ENCODE measurements around the gene CABP2. TPM values are rescaled to one million over a fixed set of nuclear protein-coding genes. Genes with fewer than 3 reads are reported as not detected.
"Not testable (repeated sequence)": the region's sequence is repeated elsewhere in the genome, so short reads cannot be mapped to it uniquely, and the experiment has no call there.

The CABP2 gene
- total RNA-seq, 1 donor from 2014 or later = not detected

DNA sequence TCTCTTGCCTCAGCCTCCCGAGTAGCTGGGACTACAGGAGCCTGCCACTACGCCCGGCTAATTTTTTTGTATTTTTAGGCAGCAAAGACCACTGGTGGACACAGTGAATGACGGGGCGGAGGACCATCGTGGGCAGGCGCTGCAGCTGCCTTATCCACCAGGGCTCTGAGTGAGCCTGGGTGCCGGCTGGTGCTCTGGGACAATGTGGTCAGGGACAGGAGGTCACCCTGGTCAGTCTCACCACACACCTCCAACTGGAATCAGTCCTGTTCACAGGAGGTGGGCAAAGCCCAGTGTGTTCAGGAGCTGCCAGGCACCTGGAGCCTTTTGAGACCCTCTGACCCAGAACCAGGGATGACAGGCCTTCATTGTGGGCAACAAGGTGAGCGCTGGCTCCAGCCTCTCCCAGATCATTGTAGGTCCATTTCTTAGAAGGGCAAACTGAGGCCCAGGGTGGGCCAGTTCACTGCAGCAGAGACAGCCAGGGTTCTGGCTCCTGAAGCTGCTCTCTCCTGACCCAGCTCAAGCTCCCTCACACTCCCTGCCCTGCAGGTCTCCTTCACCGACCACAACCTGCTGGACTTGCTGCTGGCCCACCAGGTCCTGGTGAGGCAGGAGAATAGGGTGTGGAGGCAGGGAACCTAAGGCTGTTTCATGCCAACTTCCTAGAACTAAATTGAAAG lies 15.7 kb upstream of the CABP2 start:
- no peak for DNase-seq (ENCODE audit: low spot score)

DNA sequence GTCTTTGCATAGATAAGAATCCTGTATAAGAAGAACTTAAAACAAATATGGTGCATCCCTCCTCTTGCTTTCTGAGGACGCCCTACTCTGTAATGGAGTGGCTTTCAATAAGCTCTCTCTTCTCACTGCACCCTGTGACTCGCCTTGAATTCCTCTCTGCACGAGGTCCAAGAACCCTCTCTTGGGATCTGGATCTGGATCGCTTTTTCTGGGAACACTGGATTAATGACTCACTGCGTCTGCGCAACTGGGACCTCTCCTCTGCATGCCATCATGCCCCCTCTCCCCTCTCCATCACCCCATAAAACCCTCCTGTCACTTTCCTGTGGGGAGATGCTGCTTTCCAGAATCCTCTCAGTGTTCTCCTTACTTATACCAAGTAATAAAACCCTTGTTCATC lies 15.1 kb upstream of the CABP2 start:
- DNase-seq (ENCODE audit: low spot score) = no peak

DNA sequence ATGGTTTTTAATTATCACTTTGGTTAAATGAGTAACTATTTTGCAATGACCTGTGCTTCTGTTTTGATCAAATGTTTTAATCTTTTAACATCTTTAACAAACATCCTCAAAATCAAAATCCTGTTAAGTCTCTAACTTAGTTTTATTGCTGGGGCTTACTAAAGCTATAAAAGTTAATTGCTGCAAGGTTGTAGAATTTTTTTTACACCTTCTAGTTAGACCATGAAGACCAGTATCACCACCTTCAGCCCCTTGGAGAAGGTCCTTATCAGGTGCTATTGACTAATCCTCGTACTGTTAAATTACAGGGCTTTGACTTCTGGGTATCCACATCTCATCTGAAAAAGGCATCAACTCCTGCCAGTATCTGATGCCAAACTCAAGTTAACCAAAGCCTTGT lies 12.3 kb upstream of the CABP2 start:
- no peak for DNase-seq (ENCODE audit: low spot score)

DNA sequence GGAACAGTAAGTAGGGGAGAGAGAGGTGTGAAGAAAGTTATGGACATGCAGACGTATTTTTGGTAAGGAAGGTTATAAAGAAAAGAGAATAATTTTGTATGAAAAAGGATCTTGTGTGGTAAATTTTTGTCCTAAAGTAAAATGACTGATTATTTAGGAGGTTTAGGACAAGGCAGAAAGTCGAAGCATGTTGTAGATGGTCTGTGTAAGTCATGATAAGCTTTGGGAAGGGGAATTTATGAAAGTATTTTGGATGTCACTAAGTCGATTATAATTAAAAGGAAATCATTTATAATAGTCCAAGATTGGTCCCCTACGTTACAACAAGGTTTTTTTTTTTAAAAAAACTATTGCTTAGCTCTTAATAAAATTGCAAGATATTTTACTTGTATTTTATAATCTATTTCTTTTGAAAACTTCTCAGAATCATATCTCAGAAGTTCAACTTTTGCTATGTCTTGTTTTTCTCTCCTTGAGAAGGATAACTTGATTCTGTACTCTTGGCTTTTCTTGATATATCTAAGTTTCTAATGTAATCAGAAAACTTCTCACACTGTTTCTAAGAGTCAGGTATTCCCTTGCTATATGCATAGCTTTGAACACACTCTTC lies 10.9 kb upstream of the CABP2 start:
- DNase-seq (ENCODE audit: low spot score) = no peak

DNA sequence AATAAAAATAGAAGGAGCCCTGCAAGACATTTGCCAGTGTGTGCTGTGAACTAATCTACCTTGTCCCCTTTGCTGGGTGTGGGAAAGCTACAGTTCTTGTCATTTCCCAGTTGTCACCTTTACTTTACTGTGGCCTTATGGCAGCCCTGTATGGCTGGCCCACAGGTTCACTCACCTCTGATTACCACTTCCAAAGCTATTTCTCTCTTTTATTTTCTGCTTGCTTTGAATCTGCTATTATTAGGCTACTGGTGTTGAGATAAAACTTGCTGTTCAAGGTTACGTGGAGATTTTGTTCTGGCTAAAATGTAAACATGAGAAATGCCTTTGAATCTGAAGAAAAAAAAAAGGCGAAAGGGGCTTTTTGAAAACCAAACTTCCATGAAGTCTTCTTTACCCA lies 9.6 kb upstream of the CABP2 start:
- DNase-seq (ENCODE audit: low spot score) = no peak

DNA sequence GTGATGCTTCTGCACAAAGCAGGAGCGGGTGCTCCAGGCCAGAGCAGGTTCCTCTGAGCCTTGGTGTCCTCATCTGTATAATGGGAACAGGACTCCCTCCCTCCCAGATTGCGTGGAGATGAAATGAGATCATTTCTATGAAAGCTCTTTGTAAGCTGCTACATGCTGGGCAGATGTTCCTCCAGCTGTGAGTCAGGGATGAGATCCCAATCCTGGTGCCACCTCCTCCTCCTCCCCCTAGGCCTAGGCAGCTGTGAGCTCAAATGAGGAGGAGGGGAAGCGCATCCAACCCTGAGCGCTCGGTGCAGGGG lies 7.0 kb upstream of the CABP2 start:
- no peak for DNase-seq (ENCODE audit: low spot score)

DNA sequence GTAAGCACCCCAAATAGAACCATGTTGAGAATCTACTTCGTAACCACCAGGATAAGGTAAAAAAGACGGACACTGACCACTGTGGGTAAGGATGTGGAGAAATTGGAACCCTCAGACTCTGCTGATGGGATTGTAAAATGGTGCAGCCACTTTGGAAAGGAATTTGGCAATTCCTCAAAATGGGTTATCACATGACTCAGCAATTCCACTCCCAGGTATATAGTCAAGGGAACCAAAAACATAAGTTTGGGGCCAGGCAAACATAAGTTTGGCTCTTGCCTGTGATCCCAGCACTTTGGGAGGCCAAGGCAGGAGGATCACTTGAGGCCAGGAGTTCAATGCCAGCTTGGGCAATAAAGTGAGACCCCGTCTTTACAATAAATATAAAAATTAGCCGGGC lies 5.1 kb upstream of the CABP2 start:
- no peak for DNase-seq (ENCODE audit: low spot score)

DNA sequence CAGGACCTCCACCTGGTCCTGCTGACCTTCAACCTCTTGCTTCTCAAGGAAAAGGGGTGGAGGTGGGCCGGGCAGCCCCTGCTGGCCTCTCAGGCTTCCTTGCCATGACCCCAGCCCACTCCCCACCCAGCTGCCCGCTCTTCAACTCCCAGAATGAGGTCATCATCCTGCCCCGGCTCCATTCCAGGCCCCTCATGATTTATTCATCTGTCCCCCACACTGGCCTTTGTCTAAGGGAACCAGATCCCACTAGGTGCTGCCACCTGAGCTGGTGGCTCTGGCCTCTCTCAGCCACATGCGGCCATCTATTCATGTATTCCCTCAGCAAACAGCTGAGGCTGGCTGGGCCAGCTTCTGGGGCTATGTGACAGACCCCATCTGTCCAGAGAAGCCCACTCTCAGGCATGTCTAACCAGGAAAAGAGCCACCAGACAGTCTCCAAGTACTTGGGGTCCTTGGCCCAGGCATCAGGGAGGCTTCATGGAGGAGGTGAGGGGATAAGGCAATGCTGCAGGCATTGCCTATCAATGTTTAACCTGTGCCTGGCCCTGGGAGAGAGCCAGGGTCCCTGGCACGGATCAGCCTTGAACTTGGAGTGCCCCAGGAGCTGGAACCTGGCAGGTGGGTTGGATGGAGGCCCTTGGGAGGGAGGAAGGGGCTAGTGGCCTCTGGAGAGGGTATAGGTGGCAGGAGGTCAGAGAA lies 2.2 kb upstream of the CABP2 start:
- DNase-seq (ENCODE audit: low spot score) = no peak

DNA sequence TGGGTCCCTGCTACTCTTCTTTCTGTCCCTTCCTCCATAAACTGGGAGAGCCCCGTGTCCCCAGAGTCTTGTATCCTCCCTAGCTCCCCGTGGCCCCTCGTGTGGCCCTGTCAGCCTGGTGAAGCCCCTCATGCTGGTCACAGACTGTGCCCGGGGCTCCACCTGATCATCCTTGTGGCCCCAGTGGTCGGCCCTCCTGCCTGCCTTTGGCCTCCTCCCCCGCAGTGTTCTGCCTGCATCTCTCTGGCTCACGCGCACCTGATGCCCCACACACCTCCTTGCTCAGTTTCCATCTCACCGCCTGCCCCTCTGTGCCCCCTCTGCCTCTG lies 1.2 kb upstream of the CABP2 start:
- DNase-seq (ENCODE audit: low spot score) = no peak

DNA sequence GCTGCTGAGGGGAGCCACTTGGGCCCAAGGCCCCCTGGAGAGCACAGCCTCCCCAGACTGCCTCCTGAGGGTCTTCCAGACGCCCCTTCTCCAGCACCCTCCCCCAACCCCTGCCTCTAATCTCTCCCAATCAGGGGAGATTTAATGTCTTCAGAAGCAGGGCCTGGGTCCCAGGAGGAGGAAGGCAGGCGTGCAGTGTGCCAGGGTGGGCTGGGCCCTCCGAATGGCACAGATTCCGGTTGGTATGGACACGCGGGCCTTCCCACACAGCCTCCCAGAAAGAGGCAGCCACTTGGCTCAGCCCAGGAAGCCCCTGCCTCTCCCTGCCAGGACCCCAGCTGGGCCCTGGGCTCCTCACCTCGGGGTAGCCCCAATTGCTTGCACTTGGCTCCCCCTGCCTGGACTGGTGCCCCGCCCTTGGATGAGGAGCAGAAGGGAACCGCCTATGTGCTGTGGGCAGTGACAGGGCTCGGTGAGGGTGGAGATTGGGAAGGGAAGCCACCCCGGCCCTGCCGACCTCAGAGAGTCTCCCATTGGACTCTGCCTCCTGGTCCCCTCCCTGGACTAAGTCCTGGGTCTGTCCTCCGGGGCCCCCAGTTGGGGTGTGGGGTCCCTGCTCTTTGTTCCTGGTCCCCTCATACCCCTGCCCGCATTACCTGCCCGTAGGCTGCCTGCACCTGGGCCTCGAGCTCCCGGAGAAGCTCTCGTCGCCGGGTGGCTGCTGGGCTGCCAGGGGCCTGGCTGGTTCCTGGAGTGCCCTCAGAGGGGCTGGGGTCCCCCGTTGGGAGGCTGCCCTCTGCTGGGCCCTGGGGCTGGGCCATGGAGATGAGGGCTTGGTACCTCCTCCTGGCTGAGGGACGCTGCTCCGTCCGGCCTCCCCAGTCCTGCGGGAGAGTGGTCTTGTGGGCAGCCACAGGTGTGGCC lies 572 bp upstream of the CABP2 start:
- DNase-seq (ENCODE audit: low spot score) = no peak

DNA sequence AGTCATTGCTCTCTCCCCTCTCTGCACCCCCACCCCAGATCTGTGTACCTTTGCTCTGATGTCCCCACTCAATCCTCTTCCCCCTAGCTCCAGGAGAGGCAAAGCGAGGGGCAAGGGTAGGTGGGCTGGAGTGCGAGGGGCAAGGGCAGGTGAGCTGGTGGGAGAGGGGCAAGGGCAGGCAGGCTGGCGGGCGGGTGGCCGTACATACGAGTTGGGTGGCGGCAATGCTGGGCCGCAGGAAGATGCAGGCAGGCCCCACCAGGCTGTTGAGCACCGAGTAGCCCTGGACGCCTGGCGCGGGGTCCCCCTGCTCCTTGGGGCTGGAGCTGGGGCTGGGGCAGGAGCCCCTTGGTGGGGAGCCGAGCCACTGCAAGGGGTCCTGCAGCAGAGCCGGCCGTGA lies 908 bp downstream of the CABP2 start:
- no peak for DNase-seq (ENCODE audit: low spot score)

DNA sequence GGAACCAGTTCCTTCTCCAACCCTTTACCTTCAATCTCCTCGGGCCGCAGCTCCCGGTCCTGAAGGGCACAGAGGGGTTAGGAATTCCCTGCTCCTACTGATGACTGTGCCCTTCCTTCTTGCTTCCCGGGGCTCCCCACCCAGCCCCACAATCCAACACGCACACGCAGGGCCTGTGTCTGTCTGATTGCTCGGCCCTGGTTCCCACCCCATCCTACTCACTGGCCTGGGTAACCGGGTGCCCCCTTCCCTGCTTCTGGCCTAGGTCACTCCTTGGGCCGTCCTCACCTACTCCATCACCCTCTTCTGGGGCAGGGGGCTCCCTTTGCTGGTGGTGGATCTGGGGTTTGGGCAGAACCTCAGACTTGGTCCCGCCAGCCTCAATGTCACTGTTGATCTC lies 1.3 kb downstream of the CABP2 start:
- DNase-seq (ENCODE audit: low spot score) = no peak

DNA sequence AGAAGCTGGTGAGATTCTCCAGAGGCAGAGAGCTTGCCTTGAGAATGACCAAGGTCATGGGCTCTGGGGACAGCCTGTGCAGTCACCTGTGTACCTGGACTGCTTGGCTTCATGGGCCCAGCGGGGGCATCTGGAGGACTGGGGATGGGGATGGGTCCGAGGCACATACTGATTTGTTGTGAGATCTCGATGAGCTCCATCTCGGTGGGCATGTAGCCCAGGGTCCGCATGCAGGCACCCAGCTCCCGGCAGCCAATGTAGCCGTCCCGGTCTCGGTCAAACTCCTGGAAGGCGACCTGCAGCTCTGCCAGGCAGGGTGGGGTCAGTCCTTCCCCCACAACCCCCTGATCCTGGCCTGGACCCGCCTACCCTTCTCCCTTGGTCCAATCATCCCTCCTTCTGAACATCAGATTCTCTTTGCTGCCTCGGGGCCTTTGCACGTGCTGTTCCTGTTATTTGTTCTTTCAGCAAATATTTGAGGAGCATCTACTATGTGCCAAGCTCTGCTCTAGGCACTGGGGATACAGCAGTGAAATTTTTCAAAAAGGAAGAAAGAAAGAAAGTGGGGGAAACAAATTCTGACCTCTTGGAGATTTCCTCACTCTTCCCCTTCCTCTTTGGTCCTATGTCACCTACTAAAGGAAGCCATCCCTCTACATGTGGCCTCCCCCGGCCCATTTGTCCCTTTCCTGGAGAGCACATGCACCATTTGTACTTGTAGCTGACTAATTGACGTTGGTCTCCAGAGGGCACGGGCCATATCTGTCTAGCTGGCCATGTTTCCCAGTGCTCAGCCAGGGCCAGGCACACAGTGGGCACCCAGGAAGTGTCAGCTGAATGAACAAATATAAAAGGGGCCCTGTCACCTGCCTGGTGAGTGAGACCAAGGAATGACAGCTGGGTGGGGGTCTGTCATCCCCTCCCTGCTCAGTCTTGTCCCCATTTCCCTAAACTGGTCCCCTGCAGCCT lies 2.1 kb downstream of the CABP2 start:
- DNase-seq (ENCODE audit: low spot score) = no peak

DNA sequence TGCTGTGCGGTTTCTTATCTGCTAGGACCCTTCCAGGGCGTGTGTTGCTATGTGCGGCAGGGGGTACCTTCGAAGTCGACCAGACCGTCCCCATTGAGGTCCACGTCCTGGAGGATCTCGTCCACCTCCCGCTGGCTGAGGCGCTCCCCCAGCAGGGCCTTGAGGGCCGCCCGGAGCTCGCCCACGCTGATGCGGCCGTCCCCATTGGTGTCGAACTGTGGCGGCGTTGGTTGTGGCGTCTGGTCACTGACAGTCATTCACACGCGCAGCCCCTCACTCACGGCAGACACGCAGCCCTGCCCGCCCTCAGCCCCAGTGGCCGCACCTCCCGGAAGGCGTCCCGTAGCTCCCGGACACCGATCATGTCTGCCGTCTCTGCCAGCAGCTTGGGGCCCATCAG lies 3.5 kb downstream of the CABP2 start:
- DNase-seq (ENCODE audit: low spot score) = no peak

DNA sequence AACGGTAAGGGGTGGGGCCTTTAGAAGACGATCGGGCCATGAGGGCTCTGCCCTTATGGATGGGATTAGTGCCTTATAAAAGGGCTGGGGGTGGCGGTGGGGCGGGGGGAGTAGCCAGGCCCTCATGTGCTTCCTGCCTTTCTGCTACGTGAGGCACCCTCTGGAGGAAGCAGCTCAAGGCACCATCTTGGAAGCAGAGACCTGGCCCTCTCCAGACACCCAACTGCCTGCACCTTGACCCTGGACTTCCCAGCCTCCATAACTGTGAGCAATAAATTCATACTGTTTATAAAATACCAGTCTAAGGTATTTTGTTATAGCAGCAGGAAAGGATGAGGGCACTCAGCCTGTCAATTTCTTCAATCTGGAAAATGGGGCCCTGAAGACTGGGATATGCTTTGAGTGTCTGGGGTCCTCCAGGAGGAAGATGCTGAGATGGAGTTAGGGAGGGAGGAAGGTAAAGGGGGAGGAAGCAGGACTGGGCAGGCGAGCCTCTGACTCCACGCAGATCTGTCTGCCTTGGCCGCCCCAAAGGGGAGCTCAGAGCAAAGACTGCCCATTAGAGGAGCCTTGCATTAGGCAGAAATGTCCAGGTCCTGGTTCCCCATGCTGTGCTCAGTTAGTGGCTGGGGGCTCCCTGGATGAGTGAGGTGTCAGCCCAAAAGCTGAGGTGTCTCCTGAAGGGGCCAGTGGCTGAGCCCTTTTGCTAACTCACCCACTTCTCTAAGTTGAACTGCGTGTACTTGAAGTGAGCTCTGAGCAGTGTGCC lies 5.3 kb downstream of the CABP2 start:
- DNase-seq (ENCODE audit: low spot score) = no peak

DNA sequence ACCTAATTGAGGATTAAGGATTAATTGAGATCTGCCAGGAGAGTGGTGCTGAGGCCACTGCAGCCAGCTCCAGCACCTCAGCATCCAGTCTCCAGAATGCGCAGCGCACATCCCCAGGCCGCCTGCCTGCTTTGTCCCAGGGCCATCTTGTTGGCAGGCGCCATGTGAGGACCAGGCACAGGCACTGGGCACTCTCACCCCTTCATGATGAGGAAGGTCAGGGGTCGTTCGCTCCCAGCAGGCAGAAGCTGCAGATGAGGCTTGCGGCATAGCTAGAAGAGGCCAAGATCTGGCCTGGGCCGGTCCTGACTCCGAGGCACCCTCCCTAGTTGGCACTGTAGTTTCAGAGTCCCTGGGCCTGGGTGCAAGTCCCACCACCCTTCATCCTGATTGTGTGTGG lies 6.4 kb downstream of the CABP2 start:
- no peak for DNase-seq (ENCODE audit: low spot score)

DNA sequence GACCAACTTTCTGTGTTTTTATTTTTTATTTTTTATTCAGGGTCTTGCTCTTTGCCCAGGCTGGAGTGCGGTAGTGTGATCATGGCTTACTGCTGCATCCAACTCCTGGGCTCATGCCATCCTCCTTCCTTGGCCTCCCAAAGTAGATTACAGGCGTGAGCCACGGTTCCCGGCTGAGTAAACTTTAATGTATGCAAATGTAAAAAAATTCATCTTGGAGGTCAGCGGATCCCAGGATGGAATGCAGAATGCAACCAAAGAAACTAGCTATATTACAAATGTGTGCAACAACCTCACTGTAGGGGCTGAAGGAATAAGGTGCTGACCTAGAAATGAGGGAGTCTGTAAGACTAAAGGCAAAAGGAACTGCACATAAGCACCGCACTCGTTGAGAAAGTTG lies 9.1 kb downstream of the CABP2 start:
- no peak for DNase-seq (ENCODE audit: low spot score)

DNA sequence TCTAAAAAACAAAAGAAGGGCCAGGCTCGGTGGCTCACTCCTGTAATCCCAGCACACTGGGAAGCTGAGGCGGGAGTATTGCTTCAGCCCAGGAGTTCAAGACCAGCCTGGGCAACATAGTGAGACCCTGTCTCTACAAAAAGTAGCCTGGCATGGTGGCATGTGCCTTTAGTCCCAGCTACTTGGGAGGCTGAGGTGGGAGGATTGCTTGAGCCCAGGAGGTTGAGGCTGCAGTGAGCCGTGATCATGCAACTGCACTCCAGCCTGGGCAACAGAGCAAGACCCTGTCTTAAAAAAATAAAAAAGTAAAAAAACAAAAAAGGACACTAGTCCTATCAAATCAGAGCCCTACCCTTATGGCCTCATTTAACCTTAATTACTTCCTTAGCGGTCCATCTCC lies 11.7 kb downstream of the CABP2 start:
- not testable (repeated sequence) for DNase-seq (ENCODE audit: low spot score)

DNA sequence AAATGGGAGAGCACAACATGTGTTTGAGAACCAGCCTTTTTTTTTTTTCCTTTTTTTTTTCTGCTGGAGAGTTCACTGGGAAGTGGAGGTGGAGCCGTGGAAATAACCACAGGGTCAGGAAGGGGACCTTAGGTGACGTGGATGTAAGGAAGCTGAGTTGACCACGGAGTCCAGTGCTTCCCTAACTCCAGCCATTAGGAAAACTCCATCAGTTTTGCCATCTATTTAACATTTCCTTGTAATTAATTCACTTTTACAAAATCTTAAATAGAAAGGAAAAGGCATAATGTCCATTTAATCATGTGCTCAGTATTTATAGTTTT lies 13.3 kb downstream of the CABP2 start:
- no peak for DNase-seq (ENCODE audit: low spot score)

DNA sequence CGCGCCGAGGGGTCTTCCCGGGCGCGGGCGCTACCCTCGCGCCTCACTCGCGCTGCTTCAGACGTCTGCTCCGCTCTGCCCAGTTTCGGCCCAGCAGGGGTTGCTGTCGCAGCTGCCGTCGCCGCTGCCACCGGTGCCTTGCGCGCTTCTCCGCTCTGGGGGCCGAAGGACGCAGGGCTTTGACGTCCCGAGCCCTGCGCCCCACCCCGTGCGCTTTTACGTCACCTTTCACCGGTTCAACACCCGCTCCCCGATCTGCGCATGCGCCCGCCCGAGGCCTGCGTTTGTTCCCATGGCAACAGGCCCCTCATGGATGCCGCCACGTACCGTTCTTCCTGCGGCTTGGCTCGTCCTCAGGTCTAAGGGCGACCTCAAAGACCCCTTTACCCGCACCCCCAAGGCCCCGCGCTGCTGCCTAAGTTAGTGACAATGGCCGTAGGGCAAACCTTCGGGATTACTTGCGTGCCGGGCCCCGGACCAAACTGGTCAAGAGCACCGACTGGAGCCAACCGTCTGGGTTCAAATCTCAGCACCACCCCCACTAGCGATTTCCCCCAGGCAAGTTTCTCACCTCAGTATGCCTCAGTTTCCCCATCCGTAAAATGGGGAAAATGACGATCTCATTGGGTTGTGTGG lies 14.6 kb downstream of the CABP2 start:
- DNase-seq (ENCODE audit: low spot score) = peak; percentile 98

Measured in ureter (tissue), 1 donor.